ENCODE data around the gene PAX8.
"Not testable (repeated sequence)": the region's sequence is repeated elsewhere in the genome, so short reads cannot be mapped to it uniquely, and the experiment has no call there.

DNA sequence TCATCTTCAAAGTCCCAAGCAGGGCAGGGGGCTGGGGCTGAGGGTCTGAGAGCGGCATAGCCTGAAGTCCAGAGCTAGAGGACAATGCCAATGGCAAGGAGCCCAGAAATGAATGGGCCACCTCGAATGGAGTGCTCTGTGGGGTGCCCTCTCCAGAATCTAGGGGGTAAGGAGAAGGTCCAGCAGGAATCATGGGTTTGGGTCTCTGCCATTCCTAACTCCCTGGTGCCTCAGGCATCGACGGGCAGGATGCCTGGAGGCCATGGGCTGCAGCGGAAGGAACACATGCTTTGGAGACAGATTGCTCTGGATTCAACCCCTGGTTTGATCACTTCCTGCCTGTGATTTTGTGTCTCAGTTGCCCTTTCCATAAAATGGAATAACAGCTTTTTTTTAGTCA lies 44.4 kb upstream of the PAX8 start:
- TF ChIP-seq, protein P1, sequence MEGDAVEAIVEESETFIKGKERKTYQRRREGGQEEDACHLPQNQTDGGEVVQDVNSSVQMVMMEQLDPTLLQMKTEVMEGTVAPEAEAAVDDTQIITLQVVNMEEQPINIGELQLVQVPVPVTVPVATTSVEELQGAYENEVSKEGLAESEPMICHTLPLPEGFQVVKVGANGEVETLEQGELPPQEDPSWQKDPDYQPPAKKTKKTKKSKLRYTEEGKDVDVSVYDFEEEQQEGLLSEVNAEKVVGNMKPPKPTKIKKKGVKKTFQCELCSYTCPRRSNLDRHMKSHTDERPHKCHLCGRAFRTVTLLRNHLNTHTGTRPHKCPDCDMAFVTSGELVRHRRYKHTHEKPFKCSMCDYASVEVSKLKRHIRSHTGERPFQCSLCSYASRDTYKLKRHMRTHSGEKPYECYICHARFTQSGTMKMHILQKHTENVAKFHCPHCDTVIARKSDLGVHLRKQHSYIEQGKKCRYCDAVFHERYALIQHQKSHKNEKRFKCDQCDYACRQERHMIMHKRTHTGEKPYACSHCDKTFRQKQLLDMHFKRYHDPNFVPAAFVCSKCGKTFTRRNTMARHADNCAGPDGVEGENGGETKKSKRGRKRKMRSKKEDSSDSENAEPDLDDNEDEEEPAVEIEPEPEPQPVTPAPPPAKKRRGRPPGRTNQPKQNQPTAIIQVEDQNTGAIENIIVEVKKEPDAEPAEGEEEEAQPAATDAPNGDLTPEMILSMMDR (IDR thresholded peaks at IDR 0.05; ENCODE audit: low read depth, low read length): not testable (repeated sequence)
- not testable (repeated sequence) for TF ChIP-seq EZH2phosphoT487 (IDR thresholded peaks at IDR 0.05; ENCODE audit: low read depth)
